ENCODE measurements around the gene UBA6. TPM values are rescaled to one million over a fixed set of nuclear protein-coding genes. Genes with fewer than 3 reads are reported as not detected.

The UBA6 gene
- polyA plus RNA-seq, 1 of the 3 experiments (the other 2 are of a cell fraction), result 51.0 TPM

DNA sequence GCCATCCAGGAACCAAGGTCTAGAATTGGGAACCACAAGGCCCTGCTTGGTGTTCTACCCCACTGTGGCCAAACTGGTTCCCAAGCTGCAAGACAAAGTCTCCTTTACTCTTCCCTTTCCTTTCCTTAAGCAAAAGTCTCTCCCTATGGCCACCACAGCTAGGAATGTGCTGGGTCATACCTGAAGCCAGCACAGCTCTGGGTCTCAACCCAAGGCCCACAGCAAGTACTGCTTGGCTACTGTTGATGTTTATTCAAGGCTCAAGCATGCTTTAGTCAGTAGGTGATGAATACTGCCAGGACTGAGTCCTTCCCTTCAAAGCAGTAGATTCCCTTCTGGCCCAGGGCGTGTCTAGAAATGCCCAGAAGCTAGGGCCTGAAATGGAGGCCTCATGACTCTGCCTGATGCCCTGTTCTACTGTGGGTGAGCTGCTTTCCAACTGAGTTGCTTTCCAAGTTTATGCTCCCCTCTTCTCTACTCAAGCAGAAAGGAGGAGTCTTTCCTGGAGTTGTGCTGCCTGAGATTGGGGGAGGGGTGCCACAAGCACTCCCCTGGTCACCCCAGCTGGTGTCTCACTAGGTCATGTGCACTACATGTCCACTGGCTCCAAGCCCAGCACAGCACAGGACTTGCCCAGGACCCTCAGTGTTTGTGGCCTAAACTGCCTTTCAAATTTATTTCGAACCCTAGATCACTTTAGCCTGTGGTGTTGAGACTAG lies 97.5 kb downstream of the UBA6 start:
- ChIA-PET CTCF (interaction anchor here (1.4 kb wide), 1 partner anchor 35 kb away, joined by 4 read pairs; no protein-coding TSS in a partner anchor), POLR2A (no interaction called here)
- Histone ChIP-seq H3K27ac (ENCODE audit: low read depth in 2 of 2, low read length in 1 of 2) (no peak overlapping the region), H3K9me3 (peaks cover 8% of the 10 kb centered on the region; the same call in 1 of the 2 replicates), H3F3A (replicated peaks; ENCODE audit: insufficient read depth) (peaks cover 3% of the 10 kb centered on the region), H2AFZ (ENCODE audit: low read depth) (no peak overlapping the region), H3K4me1 (ENCODE audit: control insufficient read depth in 1 of 2, insufficient read depth in 2 of 2, low read depth in 1 of 2, low read length in 1 of 2) (no peaks in the 10 kb centered on the region), H3K79me2 (ENCODE audit: insufficient read depth) (no peaks in the 10 kb centered on the region), H3K4me2 (no peak overlapping the region), H3K36me3 (replicated peaks in 1 of 2; ENCODE audit: control insufficient read depth in 1 of 2, insufficient read depth in 2 of 2, low read length in 1 of 2) (no peaks in the 10 kb centered on the region), H3K9ac (no peak overlapping the region), H3K4me3 (ENCODE audit: low read depth in 2 of 2, low read length in 1 of 2) (no peak overlapping the region), H3K9me2 (no peaks in the 10 kb centered on the region), H3K27me3 (ENCODE audit: insufficient read depth) (no peaks in the 10 kb centered on the region), H4K20me1 (ENCODE audit: insufficient read depth) (no peaks in the 10 kb centered on the region)
- 42% methylated on average over 2 of the region's 2 CpGs for WGBS (ENCODE audit: low lambda C conversion rate)
- DNase-seq, result no peak
- TF ChIP-seq CHD2 (IDR thresholded peaks at IDR 0.05; ENCODE audit: low read length, partially characterized antibody) (no peak), EP300 (IDR thresholded peaks at IDR 0.05; ENCODE audit: borderline replicate concordance in 1 of 2, low read depth in 1 of 2, low read length in 1 of 2) (no peak), SIN3A (IDR thresholded peaks at IDR 0.05; ENCODE audit: borderline replicate concordance, low read depth, low read length) (no peak), TEAD4 (IDR thresholded peaks at IDR 0.05; ENCODE audit: borderline replicate concordance, insufficient read depth) (no peak), MEF2A (IDR thresholded peaks at IDR 0.05; ENCODE audit: borderline replicate concordance, low read depth) (no peak), GATA2 (CRISPR knock-in tag; IDR thresholded peaks at IDR 0.05) (no peak)
- TF ChIP-seq, protein P1, sequence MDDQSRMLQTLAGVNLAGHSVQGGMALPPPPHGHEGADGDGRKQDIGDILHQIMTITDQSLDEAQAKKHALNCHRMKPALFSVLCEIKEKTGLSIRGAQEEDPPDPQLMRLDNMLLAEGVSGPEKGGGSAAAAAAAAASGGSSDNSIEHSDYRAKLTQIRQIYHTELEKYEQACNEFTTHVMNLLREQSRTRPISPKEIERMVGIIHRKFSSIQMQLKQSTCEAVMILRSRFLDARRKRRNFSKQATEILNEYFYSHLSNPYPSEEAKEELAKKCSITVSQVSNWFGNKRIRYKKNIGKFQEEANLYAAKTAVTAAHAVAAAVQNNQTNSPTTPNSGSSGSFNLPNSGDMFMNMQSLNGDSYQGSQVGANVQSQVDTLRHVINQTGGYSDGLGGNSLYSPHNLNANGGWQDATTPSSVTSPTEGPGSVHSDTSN (IDR thresholded peaks at IDR 0.05), result no peak

DNA sequence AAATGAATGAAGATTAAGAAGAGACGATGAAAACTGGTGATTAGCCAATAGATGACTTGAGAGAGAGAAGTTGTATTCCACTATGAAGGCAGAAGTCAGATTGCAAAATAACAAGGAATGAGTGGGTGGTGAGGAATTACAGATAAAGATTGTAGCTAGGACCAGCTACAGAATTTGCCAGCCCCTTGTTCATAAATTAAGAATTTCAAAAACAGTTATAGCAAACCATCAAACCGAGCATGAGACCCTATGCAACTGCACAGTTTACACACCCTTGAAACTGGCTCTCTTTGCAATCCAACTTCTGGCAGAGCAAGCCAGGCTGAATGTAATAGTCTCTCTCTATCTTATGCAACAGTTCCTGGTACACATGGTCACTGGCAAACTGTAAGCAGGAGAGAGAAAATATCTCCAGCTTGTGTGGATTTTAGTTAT lies 107.2 kb downstream of the UBA6 start:
- CTCF ChIA-PET, result no interaction called here
- Histone ChIP-seq H3K4me2 (no peak overlapping the region), H3K36me3 (replicated peaks in 1 of 2; ENCODE audit: control insufficient read depth in 1 of 2, insufficient read depth in 2 of 2, low read length in 1 of 2) (no peaks in the 10 kb centered on the region), H3K4me3 (ENCODE audit: low read depth in 2 of 2, low read length in 1 of 2) (no peak overlapping the region), H3F3A (replicated peaks; ENCODE audit: insufficient read depth) (no peaks in the 10 kb centered on the region), H3K79me2 (ENCODE audit: insufficient read depth) (no peaks in the 10 kb centered on the region), H3K4me1 (ENCODE audit: control insufficient read depth in 1 of 2, insufficient read depth in 2 of 2, low read depth in 1 of 2, low read length in 1 of 2) (no peaks in the 10 kb centered on the region), H3K27ac (ENCODE audit: low read depth in 2 of 2, low read length in 1 of 2) (no peak overlapping the region), H3K9me3 (no peaks in the 10 kb centered on the region), H4K20me1 (ENCODE audit: insufficient read depth) (no peaks in the 10 kb centered on the region), H2AFZ (ENCODE audit: low read depth) (no peak overlapping the region), H3K9ac (no peak overlapping the region), H3K9me2 (no peaks in the 10 kb centered on the region), H3K27me3 (ENCODE audit: insufficient read depth) (no peaks in the 10 kb centered on the region; the same call in 1 of the 2 replicates)
- POLR2A ChIA-PET, result no interaction called here
- no peak for DNase-seq
- WGBS (ENCODE audit: low lambda C conversion rate), result 15% methylated on average over 2 of the region's 2 CpGs
- no peak for TF ChIP-seq ELF1 (IDR thresholded peaks at IDR 0.05)
- TF ChIP-seq TEAD4 (IDR thresholded peaks at IDR 0.05; ENCODE audit: borderline replicate concordance, insufficient read depth), result no peak
- TF ChIP-seq, protein P2, sequence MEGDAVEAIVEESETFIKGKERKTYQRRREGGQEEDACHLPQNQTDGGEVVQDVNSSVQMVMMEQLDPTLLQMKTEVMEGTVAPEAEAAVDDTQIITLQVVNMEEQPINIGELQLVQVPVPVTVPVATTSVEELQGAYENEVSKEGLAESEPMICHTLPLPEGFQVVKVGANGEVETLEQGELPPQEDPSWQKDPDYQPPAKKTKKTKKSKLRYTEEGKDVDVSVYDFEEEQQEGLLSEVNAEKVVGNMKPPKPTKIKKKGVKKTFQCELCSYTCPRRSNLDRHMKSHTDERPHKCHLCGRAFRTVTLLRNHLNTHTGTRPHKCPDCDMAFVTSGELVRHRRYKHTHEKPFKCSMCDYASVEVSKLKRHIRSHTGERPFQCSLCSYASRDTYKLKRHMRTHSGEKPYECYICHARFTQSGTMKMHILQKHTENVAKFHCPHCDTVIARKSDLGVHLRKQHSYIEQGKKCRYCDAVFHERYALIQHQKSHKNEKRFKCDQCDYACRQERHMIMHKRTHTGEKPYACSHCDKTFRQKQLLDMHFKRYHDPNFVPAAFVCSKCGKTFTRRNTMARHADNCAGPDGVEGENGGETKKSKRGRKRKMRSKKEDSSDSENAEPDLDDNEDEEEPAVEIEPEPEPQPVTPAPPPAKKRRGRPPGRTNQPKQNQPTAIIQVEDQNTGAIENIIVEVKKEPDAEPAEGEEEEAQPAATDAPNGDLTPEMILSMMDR (IDR thresholded peaks at IDR 0.05), result no peak
- TF ChIP-seq GATA2 (CRISPR knock-in tag; IDR thresholded peaks at IDR 0.05), result no peak
- TF ChIP-seq EP300 (IDR thresholded peaks at IDR 0.05; ENCODE audit: borderline replicate concordance in 1 of 2, low read depth in 1 of 2, low read length in 1 of 2), result no peak
- no peak for TF ChIP-seq SIN3A (IDR thresholded peaks at IDR 0.05; ENCODE audit: borderline replicate concordance, low read depth, low read length)
- no peak for TF ChIP-seq EZH2phosphoT487 (IDR thresholded peaks at IDR 0.05; ENCODE audit: borderline replicate concordance, low read depth)
- no peak for TF ChIP-seq FOXM1 (IDR thresholded peaks at IDR 0.05; ENCODE audit: low read depth)
- TF ChIP-seq RCOR1 (IDR thresholded peaks at IDR 0.05; ENCODE audit: low read length), result no peak
- TF ChIP-seq FOXJ3 (CRISPR knock-in tag; IDR thresholded peaks at IDR 0.05), result no peak
- TF ChIP-seq, protein P1 (IDR thresholded peaks at IDR 0.05), result no peak
- TF ChIP-seq, protein P3, sequence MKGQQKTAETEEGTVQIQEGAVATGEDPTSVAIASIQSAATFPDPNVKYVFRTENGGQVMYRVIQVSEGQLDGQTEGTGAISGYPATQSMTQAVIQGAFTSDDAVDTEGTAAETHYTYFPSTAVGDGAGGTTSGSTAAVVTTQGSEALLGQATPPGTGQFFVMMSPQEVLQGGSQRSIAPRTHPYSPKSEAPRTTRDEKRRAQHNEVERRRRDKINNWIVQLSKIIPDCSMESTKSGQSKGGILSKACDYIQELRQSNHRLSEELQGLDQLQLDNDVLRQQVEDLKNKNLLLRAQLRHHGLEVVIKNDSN (IDR thresholded peaks at IDR 0.05; ENCODE audit: borderline replicate concordance, low read depth), result no peak
- TF ChIP-seq, protein P4, sequence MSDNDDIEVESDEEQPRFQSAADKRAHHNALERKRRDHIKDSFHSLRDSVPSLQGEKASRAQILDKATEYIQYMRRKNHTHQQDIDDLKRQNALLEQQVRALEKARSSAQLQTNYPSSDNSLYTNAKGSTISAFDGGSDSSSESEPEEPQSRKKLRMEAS (IDR thresholded peaks at IDR 0.05; ENCODE audit: low read depth), result no peak
- no peak for TF ChIP-seq TAF1 (IDR thresholded peaks at IDR 0.05; ENCODE audit: borderline replicate concordance, low read depth, low read length)
- TF ChIP-seq FOSL2 (IDR thresholded peaks at IDR 0.05; ENCODE audit: borderline replicate concordance, low read depth), result no peak
- TF ChIP-seq, protein P5, sequence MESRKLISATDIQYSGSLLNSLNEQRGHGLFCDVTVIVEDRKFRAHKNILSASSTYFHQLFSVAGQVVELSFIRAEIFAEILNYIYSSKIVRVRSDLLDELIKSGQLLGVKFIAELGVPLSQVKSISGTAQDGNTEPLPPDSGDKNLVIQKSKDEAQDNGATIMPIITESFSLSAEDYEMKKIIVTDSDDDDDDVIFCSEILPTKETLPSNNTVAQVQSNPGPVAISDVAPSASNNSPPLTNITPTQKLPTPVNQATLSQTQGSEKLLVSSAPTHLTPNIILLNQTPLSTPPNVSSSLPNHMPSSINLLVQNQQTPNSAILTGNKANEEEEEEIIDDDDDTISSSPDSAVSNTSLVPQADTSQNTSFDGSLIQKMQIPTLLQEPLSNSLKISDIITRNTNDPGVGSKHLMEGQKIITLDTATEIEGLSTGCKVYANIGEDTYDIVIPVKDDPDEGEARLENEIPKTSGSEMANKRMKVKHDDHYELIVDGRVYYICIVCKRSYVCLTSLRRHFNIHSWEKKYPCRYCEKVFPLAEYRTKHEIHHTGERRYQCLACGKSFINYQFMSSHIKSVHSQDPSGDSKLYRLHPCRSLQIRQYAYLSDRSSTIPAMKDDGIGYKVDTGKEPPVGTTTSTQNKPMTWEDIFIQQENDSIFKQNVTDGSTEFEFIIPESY (IDR thresholded peaks at IDR 0.05; ENCODE audit: borderline replicate concordance, low read depth), result no peak
